Stimulated activated CD4-positive, alpha-beta T cell treated with anti-CD3 and anti-CD28 coated beads, Interleukin-4, amount 100 ng/mL, for 4 hours (primary cell): ENCODE results near the gene FOXA2.

ENCODE experiments used
- DNase-seq, 2 experiments: peaks; one replicate each; pipeline ENCODE4 v3.0.0-alpha.2; 2020

Gene FOXA2

GRCh38 chr20:22583773-22584521, 425 bp downstream of the FOXA2 start:
- DNase-seq, result no peak

GRCh38 chr20:22582964-22583772, 1.2 kb downstream of the FOXA2 start:
- DNase-seq, result no peak

- no peak for DNase-seq
These were observed 1.9 kb downstream of the FOXA2 start for GRCh38 chr20:22582386-22582963.

GRCh38 chr20:22581437-22582385, 2.7 kb downstream of the FOXA2 start:
- DNase-seq, result no peak

- no peak for DNase-seq
These were observed 4.4 kb downstream of the FOXA2 start for GRCh38 chr20:22579711-22580697.

GRCh38 chr20:22579119-22579427, 5.3 kb downstream of the FOXA2 start:
- DNase-seq, result no peak

GRCh38 chr20:22578221-22579118, 5.9 kb downstream of the FOXA2 start:
- DNase-seq, result no peak

- no peak for DNase-seq
These were observed 6.7 kb downstream of the FOXA2 start for GRCh38 chr20:22577515-22578220.

- DNase-seq, result no peak
These were observed 7.4 kb downstream of the FOXA2 start for GRCh38 chr20:22576733-22577514.

GRCh38 chr20:22576273-22576672, 8.1 kb downstream of the FOXA2 start:
- DNase-seq, result no peak

- no peak for DNase-seq
These were observed 8.6 kb downstream of the FOXA2 start for GRCh38 chr20:22575737-22576136.

GRCh38 chr20:22575087-22575721, 9.2 kb downstream of the FOXA2 start:
- no peak for DNase-seq

- no peak for DNase-seq
These were observed 9.8 kb downstream of the FOXA2 start for GRCh38 chr20:22574545-22575086.

GRCh38 chr20:22572491-22572890, 11.9 kb downstream of the FOXA2 start:
- no peak for DNase-seq

GRCh38 chr20:22572023-22572422, 12.3 kb downstream of the FOXA2 start:
- DNase-seq, result no peak

- no peak for DNase-seq
These were observed 15.0 kb downstream of the FOXA2 start for GRCh38 chr20:22569353-22569752.

GRCh38 chr20:22568872-22569344, 15.5 kb downstream of the FOXA2 start:
- DNase-seq, result no peak
